Measurements from ENCODE around the gene KCNIP1. TPM values are rescaled to one million over a fixed set of nuclear protein-coding genes. Genes with fewer than 3 reads are reported as not detected.

Gene KCNIP1
- polyA plus RNA-seq, 2 of the 4 experiments (the other 2 are of a cell fraction): not detected

GRCh38 chr5:170603578-170604565, 100.1 kb downstream of the KCNIP1 start:
- Histone ChIP-seq H3K4me3 (no peak overlapping the region), H3K27ac (no peak overlapping the region), H3K9me3 (no peaks in the 10 kb centered on the region), H3K4me2 (no peak overlapping the region), H3K4me1 (no peaks in the 10 kb centered on the region)
- DNase-seq (ENCODE audit: low read depth in 1 of 2, low spot score in 1 of 2): peak; percentile 58 to 90
- CTCF ChIA-PET: interaction anchor here (0.6 to 12.2 kb wide), 28 partner anchors 7 to 179 kb away, joined by 3 to 66 read pairs (median 4); no protein-coding TSS in a partner anchor
- ATAC-seq: peak; percentile 75 to 96; a peak in 5 of 6 replicates
- TF ChIP-seq RNF2 (IDR thresholded peaks at IDR 0.05; ENCODE audit: borderline replicate concordance, low read depth): no peak
- peak; percentile 57 for TF ChIP-seq SMC3 (IDR thresholded peaks at IDR 0.05)
- no peak for TF ChIP-seq JUN (IDR thresholded peaks at IDR 0.05)
- TF ChIP-seq PHF8 (IDR thresholded peaks at IDR 0.05; ENCODE audit: borderline replicate concordance, low read depth): no peak
- no peak for TF ChIP-seq TP53 (CRISPR knock-in tag; IDR thresholded peaks at IDR 0.05)
- peak; percentile 57 for TF ChIP-seq CTCF (IDR thresholded peaks at IDR 0.05)
- TF ChIP-seq RAD21 (conservative IDR thresholded peaks at IDR 0.05 in 1 of 2, IDR thresholded peaks at IDR 0.05 in 1 of 2): peak; percentile 55 to 84; a peak in 4 of 5 replicates
- no peak for TF ChIP-seq HOXB5 (CRISPR knock-in tag; IDR thresholded peaks at IDR 0.05)
- POLR2A ChIA-PET: no interaction called here
- FAIRE-seq: no peak
- 44% methylated on average over 12 of the region's 12 CpGs for WGBS (ENCODE audit: missing lambda C conversion rate)

DNA sequence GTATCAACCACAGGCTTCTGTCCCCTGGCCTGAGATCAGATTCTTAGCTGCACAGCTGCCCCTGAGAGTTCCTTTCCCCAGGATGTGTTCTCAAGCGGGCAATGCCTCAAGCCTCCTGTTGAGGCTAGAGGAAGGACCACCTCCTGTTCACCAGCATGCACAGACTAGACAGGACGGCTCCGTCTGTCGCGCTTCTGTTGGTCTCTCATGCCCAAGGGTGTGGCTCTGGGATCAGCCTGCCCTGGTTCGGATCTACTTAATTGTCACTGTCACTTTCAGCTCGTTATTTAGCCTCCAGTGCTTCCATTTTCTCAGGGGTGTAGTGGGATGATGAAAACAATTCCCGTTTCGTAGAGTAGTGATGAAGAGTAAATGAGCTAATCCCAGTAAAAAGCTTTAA, 103.1 kb downstream of the KCNIP1 start:
- no peak for TF ChIP-seq NR3C1 (IDR thresholded peaks at IDR 0.05)
- no peak for TF ChIP-seq CHD4 (IDR thresholded peaks at IDR 0.05; ENCODE audit: borderline replicate concordance)
- no peak for TF ChIP-seq NPAS2 (CRISPR knock-in tag; IDR thresholded peaks at IDR 0.05; ENCODE audit: borderline replicate concordance)
- no peak for TF ChIP-seq MAFK (IDR thresholded peaks at IDR 0.05; ENCODE audit: partially characterized antibody)
- no peak for TF ChIP-seq RCOR1 (IDR thresholded peaks at IDR 0.05; ENCODE audit: low read depth, low read length)
- no peak for TF ChIP-seq FOSL2 (IDR thresholded peaks at IDR 0.05)
- no peak for TF ChIP-seq FOSL2 (CRISPR knock-in tag; IDR thresholded peaks at IDR 0.05)
- no peak for TF ChIP-seq ELK1 (IDR thresholded peaks at IDR 0.05; ENCODE audit: low read depth, low read length)
- TF ChIP-seq BHLHE40 (IDR thresholded peaks at IDR 0.05; ENCODE audit: low read depth, low read length): no peak
- TF ChIP-seq EHMT2 (IDR thresholded peaks at IDR 0.05; ENCODE audit: low read depth): no peak
- TF ChIP-seq, protein P1, sequence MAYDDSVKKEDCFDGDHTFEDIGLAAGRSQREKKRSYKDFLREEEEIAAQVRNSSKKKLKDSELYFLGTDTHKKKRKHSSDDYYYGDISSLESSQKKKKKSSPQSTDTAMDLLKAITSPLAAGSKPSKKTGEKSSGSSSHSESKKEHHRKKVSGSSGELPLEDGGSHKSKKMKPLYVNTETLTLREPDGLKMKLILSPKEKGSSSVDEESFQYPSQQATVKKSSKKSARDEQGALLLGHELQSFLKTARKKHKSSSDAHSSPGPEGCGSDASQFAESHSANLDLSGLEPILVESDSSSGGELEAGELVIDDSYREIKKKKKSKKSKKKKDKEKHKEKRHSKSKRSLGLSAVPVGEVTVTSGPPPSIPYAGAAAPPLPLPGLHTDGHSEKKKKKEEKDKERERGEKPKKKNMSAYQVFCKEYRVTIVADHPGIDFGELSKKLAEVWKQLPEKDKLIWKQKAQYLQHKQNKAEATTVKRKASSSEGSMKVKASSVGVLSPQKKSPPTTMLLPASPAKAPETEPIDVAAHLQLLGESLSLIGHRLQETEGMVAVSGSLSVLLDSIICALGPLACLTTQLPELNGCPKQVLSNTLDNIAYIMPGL (CRISPR knock-in tag; IDR thresholded peaks at IDR 0.05; ENCODE audit: borderline replicate concordance): no peak
- TF ChIP-seq HOXB5 (CRISPR knock-in tag; IDR thresholded peaks at IDR 0.05): no peak
- TF ChIP-seq JUN (IDR thresholded peaks at IDR 0.05): no peak
- TF ChIP-seq USF2 (IDR thresholded peaks at IDR 0.05): no peak
- no peak for TF ChIP-seq EP300 (IDR thresholded peaks at IDR 0.05)
- no peak for ATAC-seq
- CTCF ChIA-PET: interaction anchor here (0.9 to 1.1 kb wide), 2 partner anchors 32 to 172 kb away, joined by 3 to 4 read pairs; no protein-coding TSS in a partner anchor
- Histone ChIP-seq H3K4me2 (no peak overlapping the region), H3K27ac (no peak overlapping the region), H3K9me3 (no peaks in the 10 kb centered on the region), H3K4me3 (no peak overlapping the region), H3K4me1 (no peaks in the 10 kb centered on the region)
- POLR2A ChIA-PET: no interaction called here
- 63% methylated on average over 9 of the region's 9 CpGs for WGBS (ENCODE audit: missing lambda C conversion rate)
- FAIRE-seq: no peak
- no peak for DNase-seq (ENCODE audit: low read depth in 1 of 2, low spot score in 1 of 2)
